ENCODE data around the gene NOD2. TPM values are rescaled to one million over a fixed set of nuclear protein-coding genes. Genes with fewer than 3 reads are reported as not detected.

The NOD2 gene
- not detected in 2 replicates for total RNA-seq (2014; rRNA removed; shearing (Covaris generic))

GRCh38 chr16:50692999-50693781, at the start of gene NOD2:
TSS of gene NOD2 (plus strand) at chr16:50693606. CDS start at chr16:50699496, 5,890 bp downstream.
- no peaks in the 10 kb centered on the region for H3K36me3 ChIP-seq
- DNase-seq: no peak
- no peaks in the 10 kb centered on the region; the same call in 1 of the 2 replicates for H3K4me1 ChIP-seq
- H3K9me3 ChIP-seq (replicated peaks): no peaks in the 10 kb centered on the region
- H3K27ac ChIP-seq: no peak within 1 kb of the TSS
- H3K27me3 ChIP-seq: no peaks in the 10 kb centered on the region
- H3K4me3 ChIP-seq: no peak within 1 kb of the TSS

GRCh38 chr16:50644245-50644644, 49.2 kb upstream of the NOD2 start:
- Histone ChIP-seq H3K36me3 (no peaks in the 10 kb centered on the region), H3K9me3 (replicated peaks) (no peaks in the 10 kb centered on the region; the same call in 1 of the 2 replicates), H3K27ac (no peak overlapping the region), H3K4me1 (no peaks in the 10 kb centered on the region), H3K27me3 (peaks cover 27% of the 10 kb centered on the region; the same call in 1 of the 2 replicates), H3K4me3 (no peak overlapping the region)
- DNase-seq: no peak

- no peak for DNase-seq
- Histone ChIP-seq H3K27ac (no peak overlapping the region), H3K4me3 (no peak overlapping the region), H3K36me3 (no peaks in the 10 kb centered on the region), H3K4me1 (no peaks in the 10 kb centered on the region), H3K9me3 (replicated peaks) (no peaks in the 10 kb centered on the region; the same call in 1 of the 2 replicates), H3K27me3 (peaks cover 23% of the 10 kb centered on the region; the same call in 1 of the 2 replicates)
Observed at GRCh38 chr16:50644729-50645128, 48.7 kb upstream of the NOD2 start.

- H3K36me3 ChIP-seq: no peaks in the 10 kb centered on the region
- H3K4me3 ChIP-seq: no peak overlapping the region
- no peak for DNase-seq
- H3K9me3 ChIP-seq (replicated peaks): no peaks in the 10 kb centered on the region; the same call in 1 of the 2 replicates
- no peaks in the 10 kb centered on the region for H3K4me1 ChIP-seq
- H3K27ac ChIP-seq: no peak overlapping the region
- H3K27me3 ChIP-seq: peaks cover 22% of the 10 kb centered on the region; the same call in 1 of the 2 replicates
Observed at GRCh38 chr16:50645563-50646220, 47.7 kb upstream of the NOD2 start.

GRCh38 chr16:50646345-50646744, 47.1 kb upstream of the NOD2 start:
- no peak overlapping the region for H3K27ac ChIP-seq
- H3K27me3 ChIP-seq: peaks cover 17% of the 10 kb centered on the region; the same call in 1 of the 2 replicates

GRCh38 chr16:50651835-50652438, 41.5 kb upstream of the NOD2 start:
- no peaks in the 10 kb centered on the region; the same call in 1 of the 2 replicates for H3K27me3 ChIP-seq
- no peaks in the 10 kb centered on the region for H3K36me3 ChIP-seq
- no peak overlapping the region for H3K27ac ChIP-seq
- no peak overlapping the region for H3K4me3 ChIP-seq
- H3K9me3 ChIP-seq (replicated peaks): no peaks in the 10 kb centered on the region; the same call in 1 of the 2 replicates
- H3K4me1 ChIP-seq: no peaks in the 10 kb centered on the region
- no peak for DNase-seq

More at GRCh38 chr16:50646345-50646744, 47.1 kb upstream of the NOD2 start:
- Histone ChIP-seq H3K9me3 (replicated peaks) (no peaks in the 10 kb centered on the region; the same call in 1 of the 2 replicates), H3K4me3 (no peak overlapping the region), H3K4me1 (no peaks in the 10 kb centered on the region), H3K36me3 (no peaks in the 10 kb centered on the region)
- no peak for DNase-seq

GRCh38 chr16:50652836-50653425, 40.5 kb upstream of the NOD2 start:
- Histone ChIP-seq H3K27ac (no peak overlapping the region), H3K4me1 (no peaks in the 10 kb centered on the region), H3K27me3 (no peaks in the 10 kb centered on the region; the same call in 1 of the 2 replicates), H3K36me3 (no peaks in the 10 kb centered on the region), H3K4me3 (no peak overlapping the region), H3K9me3 (replicated peaks) (no peaks in the 10 kb centered on the region; the same call in 1 of the 2 replicates)
- DNase-seq: no peak

- Histone ChIP-seq H3K4me3 (no peak overlapping the region), H3K9me3 (replicated peaks) (no peaks in the 10 kb centered on the region; the same call in 1 of the 2 replicates), H3K4me1 (no peaks in the 10 kb centered on the region), H3K36me3 (no peaks in the 10 kb centered on the region), H3K27me3 (no peaks in the 10 kb centered on the region; the same call in 1 of the 2 replicates), H3K27ac (no peak overlapping the region)
- no peak for DNase-seq
Observed at GRCh38 chr16:50653633-50654519, 39.5 kb upstream of the NOD2 start.

GRCh38 chr16:50655558-50656055, 37.8 kb upstream of the NOD2 start:
- Histone ChIP-seq H3K4me1 (no peaks in the 10 kb centered on the region), H3K9me3 (replicated peaks) (no peaks in the 10 kb centered on the region), H3K27me3 (no peaks in the 10 kb centered on the region; the same call in 1 of the 2 replicates), H3K27ac (no peak overlapping the region), H3K36me3 (no peaks in the 10 kb centered on the region), H3K4me3 (no peak overlapping the region)
- DNase-seq: no peak

- Histone ChIP-seq H3K27me3 (no peaks in the 10 kb centered on the region; the same call in 1 of the 2 replicates), H3K4me3 (no peak overlapping the region), H3K4me1 (no peaks in the 10 kb centered on the region), H3K27ac (no peak overlapping the region), H3K36me3 (no peaks in the 10 kb centered on the region), H3K9me3 (replicated peaks) (no peaks in the 10 kb centered on the region)
- no peak for DNase-seq
Observed at GRCh38 chr16:50657241-50657640, 36.2 kb upstream of the NOD2 start.

GRCh38 chr16:50659806-50660205, 33.6 kb upstream of the NOD2 start:
- H3K36me3 ChIP-seq: no peaks in the 10 kb centered on the region
- DNase-seq: no peak
- no peak overlapping the region for H3K4me3 ChIP-seq
- no peaks in the 10 kb centered on the region; the same call in 1 of the 2 replicates for H3K27me3 ChIP-seq
- H3K9me3 ChIP-seq (replicated peaks): no peaks in the 10 kb centered on the region
- no peak overlapping the region for H3K27ac ChIP-seq
- no peaks in the 10 kb centered on the region for H3K4me1 ChIP-seq

- H3K9me3 ChIP-seq (replicated peaks): no peaks in the 10 kb centered on the region
- H3K27ac ChIP-seq: no peak overlapping the region
- H3K27me3 ChIP-seq: no peaks in the 10 kb centered on the region
- H3K4me1 ChIP-seq: no peaks in the 10 kb centered on the region
- no peak for DNase-seq
- H3K4me3 ChIP-seq: no peak overlapping the region
- no peaks in the 10 kb centered on the region for H3K36me3 ChIP-seq
Observed at GRCh38 chr16:50662306-50662940, 31.0 kb upstream of the NOD2 start.

- DNase-seq: no peak
Observed at GRCh38 chr16:50664270-50664669, 29.1 kb upstream of the NOD2 start.

More at GRCh38 chr16:50664270-50664669, 29.1 kb upstream of the NOD2 start:
- H3K36me3 ChIP-seq: no peaks in the 10 kb centered on the region
- H3K4me1 ChIP-seq: no peaks in the 10 kb centered on the region
- H3K9me3 ChIP-seq (replicated peaks): no peaks in the 10 kb centered on the region
- no peak overlapping the region for H3K4me3 ChIP-seq
- H3K27ac ChIP-seq: no peak overlapping the region
- no peaks in the 10 kb centered on the region for H3K27me3 ChIP-seq
